Kidney (tissue), 14 donors: Measurements from ENCODE around the gene PAK1. TPM values are rescaled to one million over a fixed set of nuclear protein-coding genes. Genes with fewer than 3 reads are reported as not detected.

Source experiments
- DNase-seq, 5 donors: peaks; one replicate each; pipeline ENCODE4 v3.0.0-alpha.2; 2013 to 2020
- FAIRE-seq: peaks from 2 replicates; lab custom pipeline; 2012; peaks lifted over from hg19 to GRCh38; lab: Jason Lieb, UNC
- H3K27ac ChIP-seq, 2 donors: one replicate each; pipeline ENCODE4 v1.7.0; 2013; ENCODE audit warnings: low read depth in 2 of 2, low read length in 2 of 2, inconsistent platforms in 1 of 2
- H3K27me3 ChIP-seq: one replicate; pipeline ENCODE4 v1.7.1; 2013; ENCODE audit warnings: low read length, inconsistent platforms; ENCODE audit not compliant: control insufficient read depth, insufficient read depth
- H3K36me3 ChIP-seq, 3 donors: one replicate each; pipeline versions ENCODE4 v1.7.0 to v1.7.1; 2013; ENCODE audit warnings: low read length in 3 of 3, control low read depth in 1 of 3, inconsistent platforms in 1 of 3; ENCODE audit not compliant: insufficient read depth in 3 of 3, control insufficient read depth in 2 of 3
- H3K4me1 ChIP-seq, 3 donors: one replicate each; pipeline versions ENCODE4 v1.7.0 to v1.7.1; 2013; ENCODE audit warnings: low read length in 3 of 3, inconsistent platforms in 1 of 3, low read depth in 1 of 3; ENCODE audit not compliant: control insufficient read depth in 2 of 3, insufficient read depth in 2 of 3
- H3K4me3 ChIP-seq, 3 donors: one replicate each; pipeline versions ENCODE4 v1.7.0 to v1.8.1; 2013; ENCODE audit warnings: low read length in 3 of 3, control low read depth in 1 of 3, inconsistent platforms in 1 of 3
- H3K9ac ChIP-seq, 3 donors: one replicate each; pipeline versions ENCODE4 v1.7.0 to v1.7.1; 2013; ENCODE audit warnings: low read length in 3 of 3, control low read depth in 1 of 3, inconsistent platforms in 1 of 3
- H3K9me3 ChIP-seq, 3 donors: one replicate each; pipeline versions ENCODE4 v1.7.0 to v1.7.1; 2013; ENCODE audit warnings: low read length in 3 of 3, control low read depth in 1 of 3, inconsistent platforms in 1 of 3; ENCODE audit not compliant: control insufficient read depth in 2 of 3, insufficient read depth in 1 of 3
- intact Hi-C: fragments of 100-400 bp; cut with DNase I; formaldehyde crosslinking; loops from one replicate; pipeline ENCODE4 v1.11.1; 2022
- polyA plus RNA-seq: library from polyadenylated mRNA; stranded (reverse); fragments of 350-450 nt; fragmentation: Illumina TruSeq; extraction: RNeasy Lipid Tissue Mini Kit (QIAGEN cat#74804); gene quantifications from one replicate; pipeline ENCODE4 v1.2.3, GENCODE V29; 2014; ENCODE audit warnings: low read depth, low replicate concordance; ENCODE audit not compliant: insufficient read depth
- total RNA-seq: library from RNA; stranded (reverse); fragmentation: NEBNext Ultra II Directional; extraction: Animal tissue kit (Norgen Biotek cat#: 25700); gene quantifications from one replicate; pipeline ENCODE4 v1.2.1, GENCODE V29; 2021
- TF ChIP-seq, protein P1 (sequence below): IDR thresholded peaks from 3 replicates; pipeline ENCODE4 v1.5.1; 2012; ENCODE audit warnings: mild to moderate bottlenecking, moderate library complexity, borderline replicate concordance; ENCODE audit not compliant: insufficient read depth; ENCODE audit errors: extremely low read depth
- donor health status: control.
- donor health status: control.
- donor health status: control.
- donor health status: control.
- donor health status: control.
- donor health status: DM: yes; HTN: yes; CAD: no.
- donor health status: Normal renal cell carcinoma (clear cell type).

PAK1 gene
- total and polyA plus RNA-seq, 2 donors from 2014 or later, result 22.2 to 29.1 TPM

DNA sequence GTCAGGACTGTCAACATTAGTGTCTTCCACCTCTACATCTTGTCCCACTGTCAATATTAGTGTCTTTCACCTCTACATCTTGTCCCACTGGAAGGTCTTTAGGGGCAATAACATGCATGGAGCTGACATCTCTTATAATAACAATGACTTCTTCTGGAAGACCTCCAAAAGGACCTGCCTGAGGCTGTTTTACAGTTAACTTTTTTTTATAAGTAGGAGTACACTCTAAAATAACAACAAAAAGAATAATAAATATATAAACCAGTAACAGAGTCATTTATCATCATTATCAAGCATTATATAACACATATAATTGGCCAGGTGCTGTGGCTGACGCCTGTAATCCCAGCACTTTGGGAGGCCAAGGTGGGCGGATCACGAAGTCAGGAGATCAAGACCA is 57.5 kb downstream of the PAK1 start:
- no peaks in the 10 kb centered on the region for H3K36me3 ChIP-seq
- H3K9me3 ChIP-seq, result no peaks in the 10 kb centered on the region
- intact Hi-C loops, result no loop called here
- DNase-seq (no peak), FAIRE-seq (no peak)
- H3K9ac ChIP-seq, result no peak overlapping the region
- TF ChIP-seq, protein P1, sequence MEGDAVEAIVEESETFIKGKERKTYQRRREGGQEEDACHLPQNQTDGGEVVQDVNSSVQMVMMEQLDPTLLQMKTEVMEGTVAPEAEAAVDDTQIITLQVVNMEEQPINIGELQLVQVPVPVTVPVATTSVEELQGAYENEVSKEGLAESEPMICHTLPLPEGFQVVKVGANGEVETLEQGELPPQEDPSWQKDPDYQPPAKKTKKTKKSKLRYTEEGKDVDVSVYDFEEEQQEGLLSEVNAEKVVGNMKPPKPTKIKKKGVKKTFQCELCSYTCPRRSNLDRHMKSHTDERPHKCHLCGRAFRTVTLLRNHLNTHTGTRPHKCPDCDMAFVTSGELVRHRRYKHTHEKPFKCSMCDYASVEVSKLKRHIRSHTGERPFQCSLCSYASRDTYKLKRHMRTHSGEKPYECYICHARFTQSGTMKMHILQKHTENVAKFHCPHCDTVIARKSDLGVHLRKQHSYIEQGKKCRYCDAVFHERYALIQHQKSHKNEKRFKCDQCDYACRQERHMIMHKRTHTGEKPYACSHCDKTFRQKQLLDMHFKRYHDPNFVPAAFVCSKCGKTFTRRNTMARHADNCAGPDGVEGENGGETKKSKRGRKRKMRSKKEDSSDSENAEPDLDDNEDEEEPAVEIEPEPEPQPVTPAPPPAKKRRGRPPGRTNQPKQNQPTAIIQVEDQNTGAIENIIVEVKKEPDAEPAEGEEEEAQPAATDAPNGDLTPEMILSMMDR, result no peak
- no peak overlapping the region for H3K27ac ChIP-seq
- peaks cover 0 to 4% (median 2%) of the 10 kb centered on the region in 3 donors for H3K4me1 ChIP-seq
- H3K4me3 ChIP-seq, result no peak overlapping the region
- no peaks in the 10 kb centered on the region for H3K27me3 ChIP-seq

DNA sequence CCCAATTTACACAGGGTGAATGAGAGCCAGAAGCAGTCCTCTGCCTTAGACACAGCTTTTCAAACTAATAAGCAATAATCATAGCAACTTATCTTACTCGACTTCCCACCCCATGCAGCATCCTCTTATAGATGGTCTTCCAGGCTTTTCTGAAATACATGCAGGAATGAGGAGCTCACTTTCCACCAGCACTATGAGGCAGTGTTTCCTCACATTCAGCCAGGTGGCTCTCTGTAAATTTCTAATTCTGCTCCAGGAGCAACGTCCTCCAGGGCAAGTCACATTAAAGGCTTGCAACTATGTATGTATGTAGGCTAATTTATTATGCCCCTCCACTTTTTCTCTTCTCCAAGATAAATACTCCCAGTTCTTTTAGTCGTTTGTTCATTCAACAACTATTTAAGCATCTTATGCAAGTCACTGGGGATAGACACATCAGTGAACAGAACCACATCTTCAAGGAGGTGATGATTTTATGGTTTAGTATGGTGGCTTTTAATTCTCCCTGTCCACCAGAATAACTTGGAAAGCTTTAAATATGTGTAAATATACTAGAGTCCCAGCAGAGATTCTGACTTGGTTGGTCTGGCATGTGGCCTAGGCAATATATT is 59.9 kb downstream of the PAK1 start:
- DNase-seq (no peak), FAIRE-seq (no peak)
- Histone ChIP-seq H3K27ac (no peak overlapping the region), H3K4me3 (no peak overlapping the region), H3K9me3 (no peaks in the 10 kb centered on the region), H3K9ac (no peak overlapping the region), H3K36me3 (no peaks in the 10 kb centered on the region), H3K27me3 (no peaks in the 10 kb centered on the region), H3K4me1 (peaks cover 0 to 4% (median 2%) of the 10 kb centered on the region in 3 donors)
- TF ChIP-seq, protein P1, result no peak
- intact Hi-C loops, result no loop called here

DNA sequence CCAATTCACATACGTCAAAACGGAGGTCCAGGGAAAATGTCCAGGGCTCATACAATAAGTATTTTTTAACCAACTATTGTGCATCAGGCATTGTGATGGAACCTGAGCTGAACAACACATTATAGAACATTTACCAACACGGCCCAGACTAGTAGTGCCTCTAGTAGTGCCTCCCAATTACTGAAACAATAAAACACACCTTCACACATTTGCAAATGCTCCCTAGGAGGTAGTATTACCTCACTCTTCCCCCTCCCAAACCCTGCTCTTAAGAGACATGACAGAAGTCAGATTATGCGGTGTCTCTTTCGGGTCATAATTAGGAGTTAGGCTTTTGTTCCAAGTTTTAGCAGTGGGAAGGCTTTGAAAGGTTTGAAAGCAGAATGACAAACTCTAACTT is 61.1 kb downstream of the PAK1 start:
- H3K9ac ChIP-seq, result no peak overlapping the region
- intact Hi-C loops, result no loop called here

More for the DNA sequence above, 61.1 kb downstream of the PAK1 start:
- no peak overlapping the region for H3K4me3 ChIP-seq
- no peaks in the 10 kb centered on the region for H3K27me3 ChIP-seq
- no peak overlapping the region for H3K27ac ChIP-seq
- DNase-seq (no peak), FAIRE-seq (no peak)
- H3K9me3 ChIP-seq, result no peaks in the 10 kb centered on the region
- H3K4me1 ChIP-seq, result peaks cover 0 to 5% (median 0%) of the 10 kb centered on the region in 3 donors
- TF ChIP-seq, protein P1, result no peak
- H3K36me3 ChIP-seq, result no peaks in the 10 kb centered on the region
